Measurements from ENCODE around the gene UBQLN2. TPM values are rescaled to one million over a fixed set of nuclear protein-coding genes. Genes with fewer than 3 reads are reported as not detected.

UBQLN2 gene
- total RNA-seq: 34.7 TPM

DNA sequence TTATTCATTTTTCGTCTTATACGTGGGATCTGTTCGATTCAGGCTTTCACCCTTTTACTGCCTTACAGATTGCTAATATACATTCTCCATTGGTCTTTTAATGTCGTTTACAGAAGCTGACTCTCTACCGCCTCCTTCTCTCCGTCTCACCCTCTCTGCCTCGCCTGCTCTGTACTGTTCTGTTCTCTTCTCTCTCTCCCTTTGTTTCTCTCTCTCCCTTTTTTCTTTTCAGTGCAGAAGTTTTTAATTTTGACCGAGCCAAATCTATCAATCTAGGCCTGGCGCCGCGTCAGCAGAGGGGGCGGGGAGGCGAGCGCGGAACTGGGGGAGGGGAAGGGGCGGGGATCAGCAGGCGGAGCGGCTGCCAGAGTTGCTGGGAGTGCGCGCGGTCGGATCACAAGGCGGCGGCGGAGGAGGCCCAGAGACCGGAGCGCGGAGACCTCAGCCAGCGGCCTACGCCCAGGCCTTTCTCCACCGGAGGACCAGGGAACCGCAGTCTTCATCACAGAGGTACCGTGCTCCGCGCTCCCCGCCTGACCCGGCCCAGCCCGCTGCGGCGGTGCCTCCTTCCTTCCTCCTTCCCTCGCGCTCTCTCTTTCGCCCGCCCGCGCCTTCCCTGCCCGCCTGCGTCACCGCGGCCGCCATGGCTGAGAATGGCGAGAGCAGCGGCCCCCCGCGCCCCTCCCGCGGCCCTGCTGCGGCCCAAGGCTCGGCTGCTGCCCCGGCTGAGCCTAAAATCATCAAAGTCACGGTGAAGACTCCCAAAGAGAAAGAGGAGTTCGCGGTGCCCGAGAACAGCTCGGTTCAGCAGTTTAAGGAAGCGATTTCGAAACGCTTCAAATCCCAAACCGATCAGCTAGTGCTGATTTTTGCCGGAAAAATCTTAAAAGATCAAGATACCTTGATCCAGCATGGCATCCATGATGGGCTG, at the start of gene UBQLN2:
UBQLN2 (plus strand) TSS at position 397 of the 931 bp plus-strand sequence; CDS start at position 644, 247 bp downstream.

Other genes with a start within 250 kb of the UBQLN2 start
- gene NBDY, start 165.6 kb downstream of the UBQLN2 start, total RNA-seq: 10.6 TPM

Measured in parietal lobe (tissue), 1 donor.